Stimulated activated naive CD8-positive, alpha-beta T cell treated with anti-CD3 and anti-CD28 coated beads, Interleukin-15, Interleukin-2, amounts not matched to agents 100 U/mL and 50 U/mL, for 24 hours (primary cell): ENCODE data around the gene PRKG2.

Experiments
- ATAC-seq: fragments of 150-1000 bp; cut with Tn5 transposase; one replicate; pipeline ENCODE4 v1.10.0; 2021
- DNase-seq: peaks from one replicate; pipeline ENCODE4 v3.0.0; 2021

The PRKG2 gene

DNA sequence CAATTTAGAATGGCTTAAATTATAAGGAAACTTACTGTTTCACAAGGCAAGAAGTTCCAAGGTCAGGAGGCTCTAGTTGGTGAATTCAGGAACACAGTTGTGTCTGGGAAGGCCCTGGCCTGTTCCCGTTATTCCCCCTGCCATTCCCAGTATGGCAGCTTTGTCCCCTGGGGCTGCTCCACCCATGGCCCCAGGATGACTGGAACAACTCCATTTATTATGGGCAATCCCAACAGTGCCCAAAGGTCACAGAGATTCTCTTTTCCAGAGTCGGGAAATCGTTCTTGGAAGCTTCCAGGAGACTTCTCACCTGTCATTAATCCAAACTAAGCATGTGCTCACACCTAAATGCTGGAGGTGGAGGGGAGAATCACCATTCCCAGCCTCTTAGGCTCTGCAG is 2.8 kb upstream of the PRKG2 start:
- no peak for DNase-seq
- ATAC-seq, result no peak

DNA sequence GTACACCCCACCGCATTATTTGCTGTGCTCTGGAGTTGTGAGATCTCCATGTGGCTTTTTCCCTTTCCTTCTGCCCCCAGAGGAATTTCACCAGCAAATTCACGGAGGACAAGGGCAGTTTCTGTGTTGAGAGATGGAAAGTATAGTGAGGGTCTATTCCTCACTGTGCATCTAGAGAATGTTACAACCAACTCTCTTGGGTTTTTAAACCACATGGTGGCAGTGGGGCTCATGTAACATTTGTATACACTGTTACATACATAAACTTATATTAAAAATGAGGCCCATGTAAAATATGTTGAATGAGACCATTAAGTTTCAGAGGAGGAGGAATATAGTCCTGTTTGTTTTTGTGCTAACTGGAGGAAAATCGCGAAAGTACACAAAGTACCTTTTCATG is 909 bp upstream of the PRKG2 start:
- ATAC-seq (no peak), DNase-seq (no peak)

DNA sequence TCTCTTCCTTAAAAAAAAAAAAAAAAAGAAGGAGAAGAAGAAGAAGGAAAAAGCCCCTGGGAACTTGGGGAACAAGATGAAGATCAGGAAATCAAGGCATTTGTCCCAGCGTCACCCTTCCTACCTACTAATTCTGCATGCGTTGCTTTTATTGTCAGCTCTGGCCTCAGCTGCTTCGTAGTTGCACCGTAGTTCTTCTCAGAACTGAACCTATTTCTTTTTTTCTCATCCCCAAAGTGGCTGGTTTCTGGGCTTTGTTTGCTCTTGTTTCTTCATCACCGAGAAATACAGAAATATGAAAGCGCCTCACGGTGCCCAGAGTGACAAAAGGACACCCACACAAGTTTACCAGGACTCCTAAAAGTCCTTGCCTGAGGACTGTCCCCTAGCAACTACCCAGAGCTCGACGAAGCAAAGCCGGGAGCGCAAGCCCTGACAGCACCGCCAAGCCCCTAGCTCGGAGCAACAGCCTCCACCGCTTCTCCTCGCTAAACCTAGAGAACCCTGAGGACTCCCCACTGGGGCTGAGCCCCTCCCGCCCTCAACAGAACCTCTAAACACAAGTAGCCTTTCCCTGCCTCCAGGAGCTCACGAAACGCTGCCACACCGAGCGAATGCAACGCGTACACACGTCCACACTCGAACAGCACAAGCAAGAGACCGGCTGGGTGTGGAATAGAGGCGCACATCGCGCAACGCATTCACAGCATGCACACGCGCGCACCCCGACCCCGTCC is 710 bp downstream of the PRKG2 start:
- ATAC-seq, result no peak
- peak; percentile 4 for DNase-seq

DNA sequence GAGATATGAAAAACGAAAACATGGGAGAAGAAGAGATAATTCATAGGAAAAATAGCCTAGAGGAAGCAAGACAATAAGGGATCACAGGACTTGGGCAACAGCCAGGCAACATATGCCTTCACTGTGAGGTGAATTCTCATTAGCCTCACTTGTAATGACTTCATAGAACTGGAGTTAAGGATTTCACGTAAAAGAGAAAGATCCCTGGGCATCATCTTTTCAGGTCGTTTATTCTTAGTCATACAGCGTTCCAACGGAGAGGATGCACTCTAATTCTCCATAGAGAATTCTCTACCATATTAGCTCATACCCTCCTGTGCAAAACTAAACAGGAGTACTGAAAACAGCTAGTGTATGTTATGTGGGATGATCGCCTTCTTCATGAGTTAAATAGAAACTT is 1.4 kb downstream of the PRKG2 start:
- ATAC-seq (no peak), DNase-seq (no peak)

DNA sequence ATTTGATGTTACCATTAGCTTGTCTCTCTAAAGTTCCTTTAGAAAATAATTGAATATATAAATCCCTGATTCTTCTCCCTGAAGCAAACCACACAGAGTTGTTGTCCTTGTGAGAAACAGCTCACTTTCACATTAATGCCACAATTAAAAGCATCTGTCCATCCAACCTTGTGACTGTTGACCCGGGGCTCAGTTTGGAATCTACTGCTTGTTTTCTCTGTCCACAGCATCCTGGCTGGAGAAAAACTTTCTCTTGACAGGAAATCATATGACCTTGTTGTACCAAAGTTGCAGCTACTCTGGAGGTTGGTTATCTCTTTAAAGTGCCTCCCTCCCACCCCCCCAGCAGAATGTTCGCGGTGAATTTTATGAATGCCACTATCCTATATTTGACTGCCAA is 3.1 kb downstream of the PRKG2 start:
- DNase-seq (no peak), ATAC-seq (no peak)

DNA sequence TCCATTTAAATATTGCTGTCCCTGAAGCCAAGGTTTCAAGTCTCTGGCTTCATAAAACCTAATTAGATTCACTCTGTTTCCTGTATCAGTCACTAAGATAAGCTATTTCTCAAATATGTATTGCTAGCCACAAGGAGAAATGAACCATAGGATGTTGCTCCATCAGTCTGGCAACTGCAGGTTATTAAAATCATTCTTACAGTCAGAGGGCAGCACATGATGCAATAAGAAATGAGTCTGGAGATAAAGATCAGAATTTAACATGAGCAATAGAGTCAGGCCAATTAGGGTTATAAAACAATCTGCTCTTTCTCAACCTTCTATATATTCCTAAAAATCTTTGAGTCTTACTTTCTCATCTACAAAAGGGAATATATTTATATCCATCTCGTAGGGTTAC is 7.2 kb downstream of the PRKG2 start:
- no peak for DNase-seq
- no peak for ATAC-seq

DNA sequence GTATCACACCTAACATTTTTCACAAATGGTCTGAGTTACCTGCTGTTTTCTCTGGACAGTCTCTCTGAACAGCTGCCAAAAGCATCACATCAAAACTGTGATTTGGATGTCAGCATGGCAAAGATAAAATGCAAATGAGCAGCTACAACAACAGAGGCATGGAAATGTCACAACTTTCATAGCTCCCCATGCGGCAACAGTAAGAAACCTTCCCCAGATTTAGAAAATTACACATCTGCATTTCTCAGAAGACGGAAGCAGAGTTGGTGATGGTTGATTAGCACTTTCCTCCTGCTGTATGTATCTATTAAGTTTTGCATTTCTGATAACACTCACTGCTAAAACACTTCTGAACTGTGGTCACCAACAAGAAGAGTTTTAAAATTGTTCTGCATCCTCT is 9.7 kb downstream of the PRKG2 start:
- DNase-seq, result no peak

DNA sequence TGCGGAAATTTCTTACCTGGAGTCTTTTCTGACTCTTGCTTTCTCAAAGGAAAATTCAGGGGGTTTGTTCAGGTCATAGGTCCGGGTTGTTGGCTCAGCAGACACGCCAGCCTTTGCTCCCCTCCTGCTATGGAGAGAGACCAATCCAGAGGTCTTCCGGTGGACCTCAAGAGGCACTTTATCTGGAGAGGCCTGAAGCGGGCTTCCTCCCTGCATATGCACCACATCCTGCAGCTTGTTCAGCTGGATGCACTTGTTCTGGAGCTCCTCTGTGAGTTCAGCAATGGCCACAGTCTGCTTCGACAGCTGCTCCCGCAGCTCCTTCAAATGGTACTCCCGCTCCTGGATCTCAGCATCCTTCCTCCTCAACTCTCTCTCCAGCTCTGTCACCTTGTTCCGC is 10.5 kb downstream of the PRKG2 start:
- DNase-seq, result no peak
- ATAC-seq, result no peak

More for the DNA sequence above, 9.7 kb downstream of the PRKG2 start:
- ATAC-seq, result no peak

DNA sequence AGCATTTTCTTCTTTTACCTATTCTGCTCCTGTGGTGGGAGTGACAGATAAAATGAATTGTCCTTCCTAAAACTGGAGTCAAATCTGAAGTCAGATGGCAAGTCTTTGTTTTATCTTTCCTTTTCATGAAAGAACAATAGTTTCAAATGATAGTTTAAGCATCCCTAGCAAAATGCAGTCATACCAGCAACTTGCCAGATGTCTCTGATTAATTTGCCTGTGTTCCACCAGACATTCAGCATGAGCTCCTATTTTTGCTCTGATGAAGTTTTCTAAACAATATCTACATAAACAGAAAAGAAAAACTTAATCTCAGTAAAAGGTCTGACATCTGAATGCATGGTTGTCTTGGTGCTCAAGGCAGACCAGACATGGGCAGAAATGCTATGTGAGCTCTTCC is 15.2 kb downstream of the PRKG2 start:
- DNase-seq (no peak), ATAC-seq (no peak)

DNA sequence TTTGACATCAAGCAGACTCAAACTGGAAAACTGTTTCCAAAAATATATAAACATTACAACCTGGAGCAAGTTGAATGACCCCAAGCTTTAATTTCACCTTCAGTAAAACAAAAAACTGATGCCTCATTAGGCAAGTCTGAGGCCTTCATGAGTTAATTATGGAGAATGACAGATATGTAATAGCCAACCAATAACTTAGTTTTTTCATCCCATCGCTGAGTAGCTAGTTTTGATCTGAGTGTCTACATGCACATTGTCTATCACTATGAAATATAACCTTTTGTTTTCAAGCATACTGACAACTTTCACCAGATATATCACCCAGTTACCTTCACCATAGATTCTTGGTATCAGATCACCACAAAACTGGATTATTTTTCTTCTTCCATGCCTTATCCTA is 16.4 kb downstream of the PRKG2 start:
- ATAC-seq (no peak), DNase-seq (no peak)

DNA sequence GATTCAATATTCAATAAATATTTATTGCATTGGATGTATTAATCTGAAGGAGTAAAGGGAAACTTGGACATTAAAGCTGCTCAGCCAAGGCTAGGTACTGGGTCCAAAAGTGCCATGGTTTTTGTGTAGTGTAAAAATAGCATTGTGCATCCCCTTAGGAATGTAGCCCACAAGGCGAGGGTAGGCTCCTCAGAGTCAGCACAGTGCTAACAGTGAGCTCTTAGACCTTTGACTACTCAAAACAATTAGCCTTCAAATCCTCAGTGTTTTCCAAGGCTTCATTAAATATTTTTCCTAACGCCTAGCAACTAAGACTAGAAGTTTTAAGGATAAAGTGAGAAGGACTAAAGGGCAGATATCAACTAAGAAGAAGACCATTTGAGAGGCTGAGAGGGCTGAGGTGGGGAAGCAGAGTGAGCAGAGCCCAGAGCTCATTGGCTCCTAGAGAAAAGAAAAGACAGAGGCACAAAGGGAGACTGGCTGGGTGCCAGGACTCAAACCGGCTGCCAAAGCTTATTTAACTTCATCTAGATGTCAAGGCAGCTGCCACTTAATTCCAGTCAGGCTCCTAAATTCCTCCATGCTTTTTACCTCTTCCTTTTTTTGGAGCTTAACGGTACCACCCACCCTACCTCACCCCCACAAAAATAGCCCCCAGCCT is 17.0 kb downstream of the PRKG2 start:
- ATAC-seq (no peak), DNase-seq (no peak)

DNA sequence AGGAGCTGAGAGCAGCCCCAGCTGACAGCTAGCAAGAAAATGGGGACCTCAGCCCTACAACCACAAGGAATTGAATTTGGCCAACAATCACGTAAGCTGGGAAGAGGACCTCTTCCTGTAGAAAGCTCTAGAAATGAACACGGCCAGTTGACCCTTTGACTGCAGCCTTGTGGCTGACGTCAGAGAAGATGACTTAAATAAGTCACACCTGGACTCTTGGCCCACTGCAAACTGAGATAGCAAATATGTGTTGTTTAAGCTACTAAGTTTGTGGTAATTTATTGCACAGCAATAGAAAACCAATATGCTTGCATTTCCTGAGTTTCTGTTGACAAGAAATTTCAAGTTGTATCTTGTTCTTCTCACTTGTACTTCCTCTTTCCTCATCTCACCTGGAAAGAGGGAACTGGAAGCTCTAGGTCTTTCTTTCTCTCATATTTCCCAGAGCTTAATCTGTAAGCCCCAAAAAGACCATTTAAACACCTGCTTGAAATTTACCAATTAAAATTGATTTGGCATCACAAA is 18.8 kb downstream of the PRKG2 start:
- ATAC-seq, result no peak
- DNase-seq, result no peak

DNA sequence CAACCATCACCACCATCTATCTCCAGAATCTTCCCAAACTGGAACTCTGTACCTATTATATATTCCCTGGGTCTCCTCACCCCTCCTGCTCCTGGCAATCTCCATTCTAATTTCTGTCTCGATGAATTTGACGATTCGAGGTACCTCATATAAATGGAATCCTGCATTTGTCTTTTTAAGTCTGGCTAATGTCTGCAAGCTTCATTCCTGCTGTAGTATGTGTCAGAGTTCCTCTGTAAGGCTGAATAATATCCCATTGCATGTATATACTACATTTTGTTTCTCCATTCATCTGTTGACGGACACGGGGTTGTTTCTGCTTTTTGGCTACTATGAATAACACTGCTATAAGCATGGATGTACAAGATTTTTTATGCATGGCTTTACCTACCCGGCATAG is 19.5 kb downstream of the PRKG2 start:
- no peak for DNase-seq
- no peak for ATAC-seq

DNA sequence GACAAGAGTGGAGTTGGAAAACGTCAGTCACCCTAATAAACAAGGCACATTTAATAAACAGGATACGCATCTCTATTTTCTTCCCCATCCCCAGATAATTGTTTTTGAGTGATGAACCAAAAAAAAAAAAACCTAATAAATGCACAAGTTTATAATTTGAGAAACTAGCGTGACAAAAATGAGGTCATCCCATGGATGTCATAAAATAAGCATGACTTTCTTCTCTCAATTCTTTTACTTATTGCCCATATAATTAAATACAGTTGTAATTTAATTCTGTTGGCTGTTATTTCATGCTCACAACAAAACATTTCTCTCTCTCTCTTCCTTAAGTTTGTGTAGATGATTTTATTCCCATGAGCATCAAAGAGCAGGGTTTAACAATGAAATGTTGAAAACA is 20.7 kb downstream of the PRKG2 start:
- DNase-seq, result no peak

DNA sequence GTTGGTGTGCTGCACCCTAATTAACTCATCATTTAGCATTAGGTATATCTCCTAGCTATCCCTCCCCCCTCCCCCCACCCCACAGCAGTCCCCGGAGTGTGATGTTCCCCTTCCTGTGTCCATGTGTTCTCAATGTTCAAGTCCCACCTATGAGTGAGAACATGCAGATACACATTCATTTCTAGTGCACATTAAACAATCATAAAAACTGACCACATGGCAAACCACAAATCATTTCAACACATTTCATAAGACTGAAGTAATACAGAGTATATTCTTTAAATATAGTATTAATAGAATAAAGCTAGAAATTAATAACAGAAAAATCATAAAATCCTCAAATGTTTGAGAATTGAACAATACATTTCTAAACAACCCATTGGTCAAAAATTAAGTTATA is 34.1 kb downstream of the PRKG2 start:
- no peak for DNase-seq
- ATAC-seq, result no peak

More for the DNA sequence above, 20.7 kb downstream of the PRKG2 start:
- ATAC-seq, result no peak

DNA sequence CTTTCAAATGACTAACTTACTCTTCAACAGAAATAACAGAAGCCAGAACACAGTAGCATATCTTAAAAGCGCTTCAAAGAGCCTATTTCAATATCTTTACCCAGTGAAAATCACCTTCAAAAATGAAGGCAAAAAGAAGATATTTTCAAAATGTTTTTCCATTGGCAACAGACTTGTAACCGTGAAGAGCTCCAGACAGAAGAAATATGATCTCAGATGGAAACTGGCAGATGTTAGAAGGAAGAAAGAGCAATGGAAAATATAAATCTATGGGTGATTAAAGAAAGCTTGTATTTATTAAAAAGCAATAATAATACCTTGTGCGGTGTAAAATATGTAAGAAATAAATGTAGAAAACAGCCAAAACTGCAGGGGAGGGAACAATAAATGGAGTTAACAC is 35.7 kb downstream of the PRKG2 start:
- DNase-seq (no peak), ATAC-seq (no peak)

DNA sequence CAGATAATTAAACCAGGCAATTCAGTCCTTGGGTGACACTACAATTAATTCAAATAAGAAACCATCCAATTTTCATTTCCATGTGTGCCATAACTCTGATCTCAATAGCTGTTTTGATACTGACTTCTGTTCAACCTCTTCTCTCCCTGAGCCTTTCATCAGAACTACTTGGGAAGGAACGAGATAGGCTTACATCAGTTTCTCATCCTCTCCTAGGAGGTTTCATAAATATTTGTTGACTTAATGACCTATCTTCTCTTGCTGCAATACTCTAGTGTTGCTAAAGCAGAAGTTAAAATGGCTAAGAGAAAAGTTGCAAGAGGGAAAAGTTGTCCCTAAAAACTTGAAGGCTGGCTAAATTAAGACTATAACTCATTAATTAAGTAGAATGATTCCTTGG is 41.8 kb downstream of the PRKG2 start:
- DNase-seq, result no peak
- ATAC-seq, result no peak

DNA sequence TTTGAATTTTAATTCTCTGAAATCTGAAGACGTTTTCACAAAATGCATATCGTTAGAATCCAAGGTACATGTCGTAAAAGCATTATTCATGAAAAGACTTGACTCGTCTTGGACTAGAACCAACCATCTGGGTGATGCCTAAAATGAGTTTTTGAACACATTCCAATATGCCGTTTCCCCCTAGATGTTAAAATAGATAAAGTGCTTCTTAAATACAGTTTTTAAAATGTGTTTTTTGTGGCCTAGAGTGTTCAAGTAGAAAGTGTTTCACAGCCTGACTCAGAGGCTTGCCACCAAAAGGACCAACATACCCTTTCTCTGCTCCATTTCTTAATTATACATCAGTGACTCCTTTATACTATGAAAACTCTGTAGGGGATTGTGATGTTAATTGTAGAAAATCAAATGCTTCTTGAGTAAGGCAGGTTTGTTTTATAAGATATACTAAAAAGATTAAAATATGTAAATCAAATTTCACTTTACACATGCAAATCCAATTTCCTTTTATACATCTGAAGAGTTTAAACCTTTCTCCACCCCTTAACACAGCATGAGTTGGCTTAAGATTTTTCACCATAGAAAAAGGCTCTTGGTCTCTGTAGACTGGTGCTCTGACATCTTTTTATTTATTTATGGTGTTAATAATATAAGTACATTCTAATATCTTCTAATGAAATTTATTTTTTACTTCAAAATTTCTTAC is 48.4 kb downstream of the PRKG2 start:
- ATAC-seq (no peak), DNase-seq (no peak)

DNA sequence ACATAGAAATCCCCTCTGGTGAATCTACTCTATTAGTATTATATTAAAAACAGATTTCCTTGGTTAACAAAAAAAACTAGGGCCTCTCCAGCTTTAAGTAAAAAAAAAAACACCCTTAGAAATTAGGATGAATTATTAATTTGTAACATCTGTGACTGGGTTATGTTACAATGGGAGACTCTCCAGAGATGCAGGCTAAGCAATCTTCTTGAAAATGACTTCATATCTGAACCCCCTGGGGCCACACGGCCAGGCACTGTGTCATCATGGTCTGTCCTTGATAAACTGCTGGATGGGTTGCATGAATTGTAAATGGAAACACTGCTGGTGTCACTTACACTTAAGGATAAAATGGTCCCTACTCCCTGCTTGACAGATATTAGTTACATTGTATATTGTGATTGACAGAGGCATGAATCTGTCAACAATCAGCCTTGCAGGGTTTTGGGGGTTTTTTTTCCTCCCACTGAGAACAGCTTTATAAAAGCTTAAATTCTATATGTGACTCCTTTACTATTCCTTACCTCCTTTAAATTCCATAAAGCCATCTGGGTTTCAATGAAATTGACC is 49.1 kb downstream of the PRKG2 start:
- DNase-seq (no peak), ATAC-seq (no peak)

DNA sequence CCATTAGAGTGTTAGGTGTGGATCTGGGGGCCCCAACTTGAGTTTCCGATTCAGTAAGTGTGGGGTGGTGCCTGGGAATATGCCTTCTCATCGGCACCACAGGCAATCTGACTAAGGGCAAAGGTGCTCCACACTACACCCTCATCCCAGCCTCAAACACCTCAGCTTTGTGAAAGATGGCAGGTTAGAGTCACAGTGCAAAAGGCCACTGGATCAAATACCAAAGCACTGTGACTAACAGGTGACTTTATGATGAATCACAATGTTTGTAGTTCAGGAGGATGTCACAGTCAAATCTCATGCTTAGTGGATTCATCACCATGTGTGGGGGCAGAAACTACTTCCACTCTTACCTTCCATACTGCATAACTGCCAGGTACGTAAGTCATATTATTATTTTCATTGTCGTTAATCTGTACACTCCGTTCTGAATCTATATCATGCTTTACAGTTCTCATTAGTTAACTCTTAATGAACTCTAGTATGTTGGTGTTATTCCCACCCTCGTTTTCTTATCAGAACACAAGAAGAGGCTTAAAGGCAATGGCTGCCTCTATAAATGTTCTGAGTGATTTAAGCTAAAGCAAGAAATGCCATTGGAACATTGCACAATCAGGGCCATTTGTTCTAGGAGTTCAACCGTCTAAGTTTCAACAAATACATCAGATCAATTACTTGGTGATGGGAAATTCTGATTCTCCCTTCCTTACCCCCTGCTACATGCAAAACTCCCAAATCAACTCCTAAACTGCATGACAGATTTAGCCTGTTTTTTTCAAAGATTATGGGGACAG is 50.2 kb downstream of the PRKG2 start:
- DNase-seq (no peak), ATAC-seq (peak; percentile 85)

DNA sequence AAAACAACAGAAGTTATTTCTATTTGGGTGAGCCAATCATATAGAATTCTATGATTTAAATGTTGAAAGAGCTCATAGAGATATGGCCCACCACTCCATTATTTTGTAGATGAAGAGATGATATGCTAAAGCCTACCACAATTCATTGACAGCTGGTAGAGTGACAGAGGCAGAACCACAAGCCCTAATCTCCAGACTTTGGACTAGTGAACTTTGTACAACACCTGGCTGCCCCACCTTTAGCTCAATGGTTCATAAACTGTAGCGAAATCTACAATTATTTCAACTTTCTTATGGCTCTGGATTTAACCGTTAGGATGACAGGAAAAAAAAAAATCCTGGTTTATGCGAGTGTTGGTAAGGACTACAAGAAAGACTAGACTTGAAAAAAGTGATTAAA is 50.9 kb downstream of the PRKG2 start:
- ATAC-seq, result no peak
- DNase-seq, result no peak
